ENCODE results near the gene FAM237B.
"Not testable (repeated sequence)": the region's sequence is repeated elsewhere in the genome, so short reads cannot be mapped to it uniquely, and the experiment has no call there.

The FAM237B gene

DNA sequence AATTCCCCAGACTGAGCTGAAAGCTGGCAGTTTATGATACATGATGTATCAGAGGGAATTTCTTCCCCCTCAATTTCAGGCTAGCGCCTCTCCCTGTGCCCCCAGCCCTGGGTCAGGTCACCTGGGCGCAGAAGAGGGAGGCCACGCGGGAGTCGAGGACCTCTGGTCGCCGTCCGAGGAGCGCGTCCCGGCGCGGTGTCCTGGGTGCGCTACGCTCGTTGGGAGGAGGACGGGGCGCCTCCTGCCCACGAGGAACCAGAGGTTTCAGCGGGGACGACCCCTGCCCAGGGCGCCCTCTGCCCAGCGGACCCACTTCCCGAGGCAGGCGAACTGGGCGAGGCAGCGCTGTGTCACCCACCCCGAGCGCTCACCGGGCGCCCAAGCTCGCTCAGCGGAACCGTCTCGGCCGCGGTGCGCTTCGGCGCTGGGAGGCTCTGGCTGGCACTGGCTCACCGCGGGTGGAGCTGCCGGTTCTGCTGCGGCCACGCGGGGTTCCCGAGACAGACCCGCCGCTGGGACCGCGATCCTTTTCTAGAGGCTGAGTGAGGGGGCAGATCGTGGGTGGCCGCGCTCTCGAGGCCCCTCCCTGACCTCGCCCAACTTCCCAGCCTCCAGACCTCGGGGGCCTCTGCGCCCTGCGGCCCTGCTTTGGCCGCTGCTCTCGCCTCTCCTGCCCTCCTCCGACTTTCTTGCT, at the start of gene FAM237B:
Gene FAM237B, minus strand, starts transcription at position 504 of the 694 bp plus-strand sequence. CDS start 1,556 bp downstream, outside the sequence.
- no peak for DNase-seq

- no peak for DNase-seq
Measured at GRCh38 chr7:90351987-90352386, 30.9 kb upstream of the FAM237B start.

- DNase-seq = not testable (repeated sequence)
Measured at GRCh38 chr7:90350032-90350431, 28.9 kb upstream of the FAM237B start.

GRCh38 chr7:90349305-90349704, 28.2 kb upstream of the FAM237B start:
- no peak for DNase-seq

GRCh38 chr7:90347759-90348158, 26.7 kb upstream of the FAM237B start:
- DNase-seq = no peak

DNA sequence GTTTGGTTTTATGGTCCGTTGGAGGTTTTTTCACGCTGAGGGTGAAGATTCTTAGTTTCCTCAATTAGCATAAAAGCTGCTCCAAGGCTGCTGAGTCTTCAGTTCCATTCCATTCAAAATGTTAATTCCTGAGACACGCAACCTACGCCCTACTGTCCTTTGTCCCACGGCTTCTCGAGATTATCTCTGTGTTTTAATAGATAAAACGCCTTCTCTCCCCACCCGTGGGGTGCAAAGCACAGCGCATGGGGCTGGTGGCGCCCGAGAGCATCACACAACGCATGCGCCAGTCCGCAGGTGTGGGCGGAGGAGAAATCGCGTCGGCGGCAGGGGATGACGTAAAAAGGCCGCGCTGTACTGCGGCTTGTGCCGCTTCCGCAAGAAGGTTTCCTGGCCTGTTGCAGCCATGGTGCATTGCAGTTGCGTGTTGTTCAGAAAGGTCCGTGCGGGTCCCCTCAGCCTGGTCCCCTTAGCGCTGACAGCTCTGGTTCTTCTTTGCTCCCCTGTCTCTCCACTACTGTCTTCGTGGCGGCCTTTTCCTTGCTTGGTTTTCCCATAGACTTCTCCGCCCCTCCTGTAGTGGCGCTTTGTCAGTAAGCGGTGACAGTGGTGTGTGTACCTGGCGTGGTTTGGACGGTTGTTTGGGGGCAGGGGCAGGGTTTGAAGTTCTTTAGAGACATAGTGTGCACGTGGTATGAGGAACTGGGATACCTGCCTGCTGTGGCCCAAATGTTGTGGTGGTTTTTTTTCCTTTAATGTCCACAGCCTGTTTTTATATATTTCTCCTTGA, 25.4 kb upstream of the FAM237B start, which contains the start of gene GTPBP10:
Gene GTPBP10, plus strand, starts transcription at position 381 of the 790 bp plus-strand sequence. Its CDS starts 26 bp downstream, at position 407.
- peak; percentile 97 for DNase-seq

GRCh38 chr7:90345595-90346335, 24.7 kb upstream of the FAM237B start:
- DNase-seq = peak; percentile 39

DNA sequence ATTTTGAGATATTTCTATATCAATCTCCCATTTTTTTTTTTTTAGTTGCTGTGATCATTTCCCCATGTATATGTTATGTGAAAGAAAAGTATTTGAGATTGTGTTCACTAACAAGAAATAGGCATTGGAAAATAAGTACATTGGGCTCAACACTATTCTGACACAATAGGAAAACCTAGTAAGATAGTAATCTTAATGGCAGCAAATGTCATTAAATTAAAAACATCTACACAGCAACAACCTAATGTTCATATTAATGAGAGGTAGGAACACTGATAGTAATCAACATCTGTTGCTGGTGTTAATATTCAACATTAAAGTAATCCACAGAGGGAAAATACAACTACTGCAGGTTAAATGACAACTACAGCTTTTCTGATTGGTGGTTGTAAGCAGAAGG, 23.9 kb upstream of the FAM237B start:
- no peak for DNase-seq

- DNase-seq = peak; percentile 50
Measured at GRCh38 chr7:90337106-90337505, 16.0 kb upstream of the FAM237B start.

- not testable (repeated sequence) for DNase-seq
Measured at GRCh38 chr7:90334926-90335325, 13.8 kb upstream of the FAM237B start.

- DNase-seq = no peak
Measured at GRCh38 chr7:90334193-90334843, 13.2 kb upstream of the FAM237B start.

DNA sequence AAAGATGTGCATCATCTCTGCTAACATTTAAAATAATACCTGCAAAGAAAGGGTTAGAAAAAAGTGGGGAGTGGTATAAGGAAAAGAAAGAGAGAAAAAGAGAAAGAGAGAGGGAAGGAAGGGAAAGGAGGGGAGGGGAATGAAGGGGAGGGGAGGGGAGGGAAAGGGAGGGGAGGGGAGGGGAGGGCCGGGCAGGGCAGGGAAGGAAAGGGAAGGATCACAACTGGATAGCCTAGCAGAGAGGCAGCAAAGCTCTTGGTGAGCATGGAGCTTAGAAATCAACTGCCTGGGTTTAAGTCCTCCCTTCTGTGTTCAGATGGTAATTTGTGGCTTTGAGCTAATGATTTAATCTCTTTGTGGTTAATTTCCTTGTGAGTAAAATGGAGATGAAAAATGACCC, 5.4 kb upstream of the FAM237B start:
- DNase-seq = no peak

- no peak for DNase-seq
Measured at GRCh38 chr7:90322837-90323236, 1.7 kb upstream of the FAM237B start.

DNA sequence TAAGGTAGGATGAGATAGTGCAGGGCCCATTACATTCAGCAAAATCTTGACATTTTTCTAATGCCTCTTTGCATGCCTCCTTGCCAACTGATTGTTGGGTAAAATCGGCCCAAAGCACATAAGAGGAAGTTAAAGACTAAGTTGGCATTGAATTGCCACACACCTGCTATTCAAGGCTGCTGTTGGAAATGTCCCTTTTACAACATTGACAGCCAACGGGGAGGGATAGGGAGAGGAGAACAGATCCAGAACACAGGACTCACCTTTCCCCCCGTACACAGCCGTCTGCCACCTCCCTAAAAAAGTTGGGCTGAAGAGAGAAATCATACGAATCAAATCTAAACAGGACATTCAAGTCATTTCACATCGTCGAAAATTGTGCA, 695 bp downstream of the FAM237B start:
- DNase-seq = no peak

- DNase-seq = no peak
Measured at GRCh38 chr7:90320014-90320413, 1.1 kb downstream of the FAM237B start.

- DNase-seq = no peak
Measured at GRCh38 chr7:90313907-90314306, 7.2 kb downstream of the FAM237B start.

DNA sequence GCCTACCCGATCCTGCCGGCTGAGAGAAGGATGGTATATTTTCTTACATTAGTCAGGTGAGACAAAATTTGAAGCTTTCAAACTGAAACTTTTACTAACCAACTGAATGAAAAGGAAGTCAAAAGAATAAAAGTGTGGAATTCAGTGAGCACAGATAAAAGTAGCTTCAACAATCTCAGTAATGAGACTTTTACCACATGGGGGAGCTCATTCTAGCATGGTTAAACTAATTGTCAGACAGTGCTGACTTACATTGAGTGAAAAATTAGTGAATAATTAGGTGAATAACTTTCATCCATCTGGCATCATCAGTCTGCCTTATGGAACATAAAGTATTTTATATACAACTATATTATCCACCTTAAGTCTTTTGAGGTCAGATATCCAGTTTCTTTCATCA, 8.4 kb downstream of the FAM237B start:
- DNase-seq = no peak

DNA sequence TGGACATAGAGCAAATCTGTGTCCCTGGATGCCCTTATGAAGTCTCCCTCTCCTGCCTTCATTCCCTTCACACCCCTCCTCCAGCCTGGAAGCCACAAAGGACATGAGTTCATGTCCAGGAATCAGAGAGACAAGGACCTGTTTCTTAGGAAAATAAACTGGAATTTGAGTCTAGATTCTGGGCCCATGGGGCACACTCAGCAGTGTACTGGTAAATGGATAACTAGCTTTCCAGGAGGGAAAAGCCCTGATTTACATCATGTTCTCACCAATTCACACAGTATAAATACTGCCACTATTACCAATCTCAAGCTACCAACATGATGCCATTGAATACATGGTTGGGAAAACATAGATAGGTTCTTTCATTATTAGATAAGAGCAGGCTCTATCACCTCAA, 9.9 kb downstream of the FAM237B start:
- DNase-seq = no peak

DNA sequence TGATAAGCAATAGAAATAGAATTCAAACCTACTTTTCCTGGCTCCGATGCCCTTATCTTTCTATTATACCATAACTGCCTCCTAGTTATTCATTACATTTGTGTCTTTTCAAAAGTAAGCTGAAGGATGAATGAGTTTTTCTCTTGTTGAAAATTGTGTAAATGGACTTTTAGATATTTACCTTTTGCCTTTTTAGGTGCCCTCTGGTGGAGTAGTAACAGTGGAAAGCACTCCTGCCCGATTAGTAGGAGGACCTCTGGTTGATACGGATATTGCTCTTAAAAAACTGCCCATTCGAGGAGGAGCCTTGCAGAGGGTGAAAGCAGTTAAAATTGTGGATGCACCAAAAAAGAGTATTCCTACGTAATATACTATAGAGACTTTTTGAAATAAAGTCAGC, 11.2 kb downstream of the FAM237B start:
- DNase-seq = no peak

DNA sequence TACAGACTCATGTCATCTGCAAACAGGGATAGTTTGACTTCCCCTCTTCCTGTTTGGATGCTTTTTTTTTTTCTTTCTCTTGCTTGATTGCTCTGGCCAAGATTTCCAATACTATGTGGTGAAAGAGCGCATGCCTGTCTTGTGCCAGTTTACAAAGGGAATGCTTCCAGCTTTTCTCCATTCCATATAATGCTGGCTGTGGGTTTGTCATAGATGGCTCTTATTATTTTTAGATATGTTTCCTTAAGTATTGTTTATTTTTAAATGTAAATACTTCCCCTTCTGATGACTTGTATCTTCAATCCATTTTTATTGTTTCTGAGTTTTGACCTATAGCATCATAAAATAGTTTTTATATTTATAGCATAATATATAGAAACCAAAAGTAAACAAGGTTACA, 17.9 kb downstream of the FAM237B start:
- no peak for DNase-seq

DNA sequence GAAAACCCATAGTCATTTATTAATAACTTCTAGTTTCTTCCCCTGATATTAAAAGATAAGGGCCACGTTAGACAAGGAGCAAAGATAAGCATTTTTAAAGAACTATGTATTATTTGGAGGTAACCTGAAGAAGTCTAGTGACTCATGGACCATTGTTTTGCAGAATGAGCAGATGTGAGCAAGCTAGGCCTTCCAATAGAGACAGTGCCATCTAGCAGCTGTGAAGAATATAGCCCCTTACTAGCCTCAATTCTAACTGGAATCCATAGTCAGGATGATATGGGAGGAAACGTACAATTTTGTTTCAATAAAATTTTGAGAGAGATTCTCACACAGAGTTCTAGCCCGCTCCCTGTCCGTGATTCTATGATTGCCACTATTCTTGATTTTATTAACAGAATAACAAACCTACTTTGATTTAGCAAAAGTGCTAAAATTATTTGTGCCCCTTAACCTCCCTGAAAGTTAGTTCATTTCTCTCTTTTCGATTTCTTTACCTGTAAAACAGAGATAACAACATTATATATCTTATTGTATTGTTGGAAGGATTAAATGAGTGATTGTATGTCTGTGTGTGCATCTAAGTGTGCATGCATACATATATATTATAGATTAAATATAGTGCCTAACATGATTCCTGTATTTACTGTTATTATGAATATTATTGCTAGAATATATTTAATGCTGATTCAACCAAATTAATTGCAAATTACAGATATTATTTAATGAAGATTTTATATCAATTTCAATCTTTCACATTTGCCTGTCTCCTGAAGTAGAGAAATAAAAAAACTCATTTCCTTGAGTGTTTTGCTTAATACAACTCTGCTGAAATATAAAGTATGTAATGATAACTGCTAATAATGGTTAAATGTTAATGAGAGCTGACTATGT, 22.7 kb downstream of the FAM237B start:
- peak; percentile 87 for DNase-seq

Data from HCEC 1CT (cell line).